Measurements from ENCODE around the gene ALOX5. TPM values are rescaled to one million over a fixed set of nuclear protein-coding genes. Genes with fewer than 3 reads are reported as not detected.
"Not testable (repeated sequence)": the region's sequence is repeated elsewhere in the genome, so short reads cannot be mapped to it uniquely, and the experiment has no call there.

Gene ALOX5
- total RNA-seq, 4 donors from 2014 or later = 14.2 to 48.5 (median 21.2) TPM

- H3K9me3 ChIP-seq = no peaks in the 10 kb centered on the region
- H3K4me3 ChIP-seq = no peak overlapping the region
- peaks cover 0 to 22% (median 0%) of the 10 kb centered on the region in 4 donors for H3K27me3 ChIP-seq
- intact Hi-C loops (cut with DNase I) = no loop called here
- TF ChIP-seq POLR2A (IDR thresholded peaks at IDR 0.05; ENCODE audit: low read depth) (no peak), CTCF (IDR thresholded peaks at IDR 0.05) (no peak), EP300 (IDR thresholded peaks at IDR 0.05) (no peak), POLR2AphosphoS5 (IDR thresholded peaks at IDR 0.05) (no peak)
- 57% methylated on average over 5 of the region's 5 CpGs for WGBS
- H3K4me1 ChIP-seq = no peaks in the 10 kb centered on the region
- H3K27ac ChIP-seq (replicated peaks in 1 of 4) = no peak overlapping the region
- no peaks in the 10 kb centered on the region for H3K36me3 ChIP-seq
- no peak for DNase-seq (ENCODE audit: extremely low spot score)
Measured at GRCh38 chr10:45408421-45409319, 34.7 kb downstream of the ALOX5 start.

GRCh38 chr10:45409347-45409746, 35.3 kb downstream of the ALOX5 start:
- H3K36me3 ChIP-seq; intact Hi-C loops (cut with DNase I); H3K4me3 ChIP-seq; H3K4me1 ChIP-seq; DNase-seq (ENCODE audit: extremely low spot score); H3K27ac ChIP-seq (replicated peaks in 1 of 4); H3K9me3 ChIP-seq: not testable (repeated sequence)
- peaks cover 0 to 22% (median 0%) of the 10 kb centered on the region in 4 donors for H3K27me3 ChIP-seq

GRCh38 chr10:45409782-45410181, 35.8 kb downstream of the ALOX5 start:
- WGBS = 82% methylated on average over 1 of the region's 1 CpG
- no peak for DNase-seq (ENCODE audit: extremely low spot score)
- Histone ChIP-seq H3K36me3 (no peaks in the 10 kb centered on the region), H3K27me3 (peaks cover 0 to 22% (median 0%) of the 10 kb centered on the region in 4 donors), H3K4me1 (no peaks in the 10 kb centered on the region), H3K27ac (replicated peaks in 1 of 4) (no peak overlapping the region), H3K9me3 (no peaks in the 10 kb centered on the region), H3K4me3 (no peak overlapping the region)
- TF ChIP-seq CTCF (IDR thresholded peaks at IDR 0.05) = no peak
- no peak for TF ChIP-seq POLR2AphosphoS5 (IDR thresholded peaks at IDR 0.05)
- no peak for TF ChIP-seq EP300 (IDR thresholded peaks at IDR 0.05)
- TF ChIP-seq POLR2A (IDR thresholded peaks at IDR 0.05; ENCODE audit: low read depth) = no peak
- intact Hi-C loops (cut with DNase I) = no loop called here

GRCh38 chr10:45410489-45410806, 36.4 kb downstream of the ALOX5 start:
- no peak for DNase-seq (ENCODE audit: extremely low spot score)
- H3K36me3 ChIP-seq = no peaks in the 10 kb centered on the region
- H3K9me3 ChIP-seq = no peaks in the 10 kb centered on the region
- no peak overlapping the region for H3K27ac ChIP-seq (replicated peaks in 1 of 4)
- 76% methylated on average over 2 of the region's 2 CpGs for WGBS
- H3K4me3 ChIP-seq = no peak overlapping the region
- no peaks in the 10 kb centered on the region for H3K4me1 ChIP-seq
- H3K27me3 ChIP-seq = peaks cover 0 to 22% (median 0%) of the 10 kb centered on the region in 4 donors
- no peak for TF ChIP-seq CTCF (IDR thresholded peaks at IDR 0.05)
- TF ChIP-seq POLR2A (IDR thresholded peaks at IDR 0.05; ENCODE audit: low read depth) = no peak
- no peak for TF ChIP-seq EP300 (IDR thresholded peaks at IDR 0.05)
- TF ChIP-seq POLR2AphosphoS5 (IDR thresholded peaks at IDR 0.05) = no peak
- intact Hi-C loops (cut with DNase I) = no loop called here

GRCh38 chr10:45410807-45411606, 37.0 kb downstream of the ALOX5 start:
- H3K27ac ChIP-seq (replicated peaks in 1 of 4) = no peak overlapping the region
- H3K36me3 ChIP-seq = no peaks in the 10 kb centered on the region
- TF ChIP-seq EP300 (IDR thresholded peaks at IDR 0.05) (no peak), POLR2A (IDR thresholded peaks at IDR 0.05; ENCODE audit: low read depth) (no peak), POLR2AphosphoS5 (IDR thresholded peaks at IDR 0.05) (no peak), CTCF (IDR thresholded peaks at IDR 0.05) (no peak)
- H3K9me3 ChIP-seq = no peaks in the 10 kb centered on the region
- peaks cover 0 to 18% (median 0%) of the 10 kb centered on the region in 4 donors for H3K27me3 ChIP-seq
- intact Hi-C loops (cut with DNase I) = no loop called here
- 75% methylated on average over 6 of the region's 6 CpGs for WGBS
- H3K4me1 ChIP-seq = no peaks in the 10 kb centered on the region
- DNase-seq (ENCODE audit: extremely low spot score) = no peak
- H3K4me3 ChIP-seq = no peak overlapping the region
